ENCODE results near the gene TMIGD2. TPM values are rescaled to one million over a fixed set of nuclear protein-coding genes. Genes with fewer than 3 reads are reported as not detected.

The TMIGD2 gene
- total and polyA plus RNA-seq, 2 of the 4 experiments (the other 2 are of a cell fraction), result not detected

DNA sequence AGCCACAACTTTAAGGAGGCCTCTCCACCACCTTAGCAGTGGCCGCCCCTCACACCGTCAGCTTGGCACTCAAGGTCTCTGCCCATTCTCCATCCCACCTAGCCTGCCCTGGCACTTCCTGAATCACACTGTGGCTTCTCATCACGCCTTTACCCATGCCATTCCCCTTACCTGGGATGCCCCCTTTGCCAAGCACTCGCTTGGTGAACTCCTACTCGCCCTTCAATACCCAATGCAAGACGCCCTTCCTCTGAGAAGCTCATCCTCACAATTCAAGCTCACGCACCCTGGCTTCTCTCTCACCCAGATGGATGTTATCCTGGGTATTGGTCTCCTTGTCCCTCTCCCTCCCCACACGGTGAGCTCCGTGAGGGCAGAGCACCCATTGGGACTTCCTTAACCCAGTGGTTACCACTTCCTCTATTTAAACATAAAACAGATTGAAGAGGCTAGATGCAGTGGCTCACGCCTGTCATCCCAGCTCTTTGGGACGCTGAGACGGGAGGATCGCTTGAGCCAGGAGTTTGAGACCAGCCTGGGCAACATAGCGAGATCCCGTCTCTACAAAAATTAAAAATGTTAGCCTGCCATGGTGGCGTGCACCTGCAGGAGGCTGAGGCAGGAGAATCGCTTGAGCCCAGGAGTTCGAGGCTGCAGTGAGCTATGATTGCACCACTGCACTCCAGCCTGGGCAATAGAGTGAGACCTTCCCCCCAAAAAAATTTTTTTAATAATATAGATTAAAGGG is 35.8 kb downstream of the TMIGD2 start:
- Histone ChIP-seq H4K5ac (ENCODE audit: low read depth, low read length) (no peak overlapping the region), H2AFZ (replicated peaks; ENCODE audit: low read length, poor library complexity) (no peak overlapping the region), H3K56ac (ENCODE audit: extremely low read depth, insufficient read depth, low read length) (no peak overlapping the region), H3K4me3 (ENCODE audit: insufficient read depth, low read depth, low read length) (no peak overlapping the region), H3K4me2 (ENCODE audit: low read depth, low read length) (no peak overlapping the region), H4K91ac (ENCODE audit: insufficient read depth, low read depth, low read length) (no peak overlapping the region), H3K9me1 (ENCODE audit: insufficient read depth, low read length) (no peaks in the 10 kb centered on the region), H2AK5ac (ENCODE audit: low read depth, low read length) (no peak overlapping the region), H4K8ac (ENCODE audit: low read depth in 2 of 2, low read length in 2 of 2) (no peak overlapping the region), H3K4ac (ENCODE audit: low read depth, low read length) (no peak overlapping the region), H2AK9ac (replicated peaks; ENCODE audit: low read depth, low read length, poor library complexity) (no peak overlapping the region), H3K27ac (ENCODE audit: insufficient read depth, low read length) (no peak overlapping the region), H4K20me1 (ENCODE audit: insufficient read depth, low read length) (peaks cover 6% of the 10 kb centered on the region; the same call in 1 of the 2 replicates), H3K14ac (replicated peaks; ENCODE audit: low read depth, low read length) (no peak overlapping the region), H3K23ac (ENCODE audit: low read depth, low read length) (no peak overlapping the region), H3K9ac (ENCODE audit: low read depth, low read length) (no peak overlapping the region), H2BK15ac (ENCODE audit: low read depth, low read length) (no peak overlapping the region), H3K4me1 (ENCODE audit: control insufficient read depth, insufficient read depth, low read length) (no peaks in the 10 kb centered on the region), H3K79me1 (ENCODE audit: low read depth in 1 of 2, low read length in 2 of 2) (no peaks in the 10 kb centered on the region), H2BK5ac (ENCODE audit: low read depth, low read length, poor library complexity, severe bottlenecking) (no peak overlapping the region), H2BK20ac (ENCODE audit: low read depth, low read length) (no peak overlapping the region), H3K36me3 (ENCODE audit: control insufficient read depth, insufficient read depth, low read length) (peaks cover 24% of the 10 kb centered on the region), H2BK120ac (ENCODE audit: low read depth, low read length) (no peak overlapping the region), H3K18ac (ENCODE audit: low read depth, low read length) (no peak overlapping the region), H3K9me3 (ENCODE audit: control insufficient read depth, insufficient read depth, low read length) (no peaks in the 10 kb centered on the region), H3K27me3 (ENCODE audit: control insufficient read depth, insufficient read depth, low read length) (no peaks in the 10 kb centered on the region)
- ChIA-PET CTCF (interaction anchor here (1.1 to 2.4 kb wide), 3 partner anchors 86 to 130 kb away, joined by 3 to 11 read pairs (median 4); no protein-coding TSS in a partner anchor), POLR2A (ENCODE audit: unreplicated experiment) (no interaction called here)
- BruUV-seq (replicated peaks), result no TSS peak
- in situ Hi-C loops (cut with MboI; ENCODE audit: low sequenced_read_pairs) (loop anchor here (5.0 kb wide), 1 partner anchor 86 kb away; no protein-coding TSS in a partner anchor), intact Hi-C loops (cut with micrococcal nuclease) (no loop called here), dilution Hi-C loops (cut with HindIII; ENCODE audit: low sequenced_read_pairs, unreplicated experiment) (no loop called here)
- no peak for DNase-seq
- no peak for TF ChIP-seq RCOR1 (IDR thresholded peaks at IDR 0.05; ENCODE audit: insufficient replicate concordance, low read length)
- ATAC-seq (ENCODE audit: low read depth), result no peak
- 100% methylated on average over 1 of the region's 18 CpGs; no CpG with 5 or more reads in 1 of the 2 experiments for WGBS, 2 experiments (ENCODE audit: extremely low coverage in 2 of 2, insufficient read length in 1 of 2)
